NCI-H460 (cell line): ENCODE data around the gene NDUFB8. TPM values are rescaled to one million over a fixed set of nuclear protein-coding genes. Genes with fewer than 3 reads are reported as not detected.

ENCODE experiments used
- DNase-seq: peaks from one replicate; pipeline ENCODE4 v3.0.0-alpha.2; 2016; ENCODE audit warnings: low read depth; ENCODE audit errors: extremely low read depth
- total RNA-seq: library from RNA; depleted of rRNA; stranded (reverse); fragments of >200 nt; shearing (Covaris generic); gene quantifications from 2 replicates; pipeline ENCODE4 v1.2.3, GENCODE V29; 2014; rRNA removed

NDUFB8 gene
- total RNA-seq, 1 experiment from 2014 or later: 433 TPM

DNA sequence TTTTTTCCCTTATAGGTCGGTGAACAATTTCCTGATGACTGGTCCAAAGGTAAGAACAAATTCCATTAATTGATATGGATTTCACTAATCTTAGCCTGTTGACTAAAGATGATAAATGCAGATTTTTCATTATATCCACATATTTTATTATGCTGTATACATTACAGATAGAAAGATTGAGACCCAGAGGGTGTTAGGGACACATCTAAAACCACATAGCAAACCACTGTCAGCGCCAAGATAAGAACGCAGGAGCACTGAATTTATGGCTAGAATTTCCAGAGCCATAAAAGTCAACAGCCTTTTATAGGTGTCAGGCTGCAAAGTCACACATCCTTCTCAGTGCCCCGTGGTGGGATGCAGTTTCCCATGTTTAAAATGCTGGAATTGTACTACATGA lies 50.6 kb downstream of the NDUFB8 start:
- DNase-seq: no peak

- no peak for DNase-seq
Observed at GRCh38 chr10:100477970-100478369, 51.7 kb downstream of the NDUFB8 start.

Other genes starting within 250 kb of the NDUFB8 start
- 82.3 and 85.3 TPM in 2 replicates for gene BLOC1S2, start 243.2 kb downstream of the NDUFB8 start, total RNA-seq
- gene PKD2L1, start 199.6 kb downstream of the NDUFB8 start, total RNA-seq: 0.05 TPM in 1 of 2 replicates, not detected in the other
- 163 and 165 TPM in 2 replicates for gene SCD, start 182.6 kb downstream of the NDUFB8 start, total RNA-seq
- gene WNT8B, start 66.9 kb downstream of the NDUFB8 start, total RNA-seq: 0.10 TPM in 1 of 2 replicates, not detected in the other
- gene SEC31B, start 10.0 kb downstream of the NDUFB8 start, total RNA-seq: 2.0 and 2.6 TPM in 2 replicates
- 7.8 and 9.3 TPM in 2 replicates for gene HIF1AN, start 6.1 kb upstream of the NDUFB8 start, total RNA-seq
- gene PAX2, start 215.7 kb upstream of the NDUFB8 start, total RNA-seq: not detected in 2 replicates